AG04449 (cell line): ENCODE data around the gene CABYR.

Experiments used
- CTCF ChIA-PET: fragments of 350-600 bp; formaldehyde crosslinking; extraction: SDS; loops from one replicate; lab custom pipeline; 2021; ENCODE audit warnings: antibody characterized with exemption; lab: Yijun Ruan, JAX
- POLR2A ChIA-PET: fragments of 400-600, 350-600 bp; formaldehyde crosslinking; extraction: SDS; loops from one replicate; lab custom pipeline; 2020; ENCODE audit warnings: antibody characterized with exemption, inconsistent platforms; lab: Yijun Ruan, JAX
- DNase-seq: peaks from one replicate; pipeline ENCODE4 v3.0.0-alpha.2; 2010; ENCODE audit warnings: low read depth, low spot score
- H3K4me3 ChIP-seq: 2 replicates; pipeline ENCODE4 v1.5.1; 2011; ENCODE audit warnings: low read depth, mild to moderate bottlenecking, control low read depth, low read length
- TF ChIP-seq, protein P1 (sequence below): IDR thresholded peaks from one replicate; pipeline ENCODE4 v1.5.1; 2011; ENCODE audit warnings: mild to moderate bottlenecking, moderate library complexity, low read length, control low read depth, inconsistent platforms; ENCODE audit not compliant: insufficient read depth; ENCODE audit errors: missing control alignments

The CABYR gene

GRCh38 chr18:24138789-24139616 lies at the start of gene CABYR:
Gene CABYR, plus strand, starts transcription at chr18:24139062. Its CDS starts 4,053 bp downstream, at chr18:24143115.
- peak; percentile 57 for DNase-seq
- ChIA-PET CTCF (interaction anchor here (0.7 to 1.2 kb wide), 5 partner anchors 11 to 275 kb away, joined by 3 read pairs; no protein-coding TSS in a partner anchor), POLR2A (interaction anchor here (0.6 to 1.9 kb wide), 24 partner anchors 8 to 662 kb away, joined by 3 to 16 read pairs (median 4); partner anchors contain the start of gene TTC39C)
- peak within 1 kb of the TSS; percentile 67 for H3K4me3 ChIP-seq
- TF ChIP-seq, protein P1, sequence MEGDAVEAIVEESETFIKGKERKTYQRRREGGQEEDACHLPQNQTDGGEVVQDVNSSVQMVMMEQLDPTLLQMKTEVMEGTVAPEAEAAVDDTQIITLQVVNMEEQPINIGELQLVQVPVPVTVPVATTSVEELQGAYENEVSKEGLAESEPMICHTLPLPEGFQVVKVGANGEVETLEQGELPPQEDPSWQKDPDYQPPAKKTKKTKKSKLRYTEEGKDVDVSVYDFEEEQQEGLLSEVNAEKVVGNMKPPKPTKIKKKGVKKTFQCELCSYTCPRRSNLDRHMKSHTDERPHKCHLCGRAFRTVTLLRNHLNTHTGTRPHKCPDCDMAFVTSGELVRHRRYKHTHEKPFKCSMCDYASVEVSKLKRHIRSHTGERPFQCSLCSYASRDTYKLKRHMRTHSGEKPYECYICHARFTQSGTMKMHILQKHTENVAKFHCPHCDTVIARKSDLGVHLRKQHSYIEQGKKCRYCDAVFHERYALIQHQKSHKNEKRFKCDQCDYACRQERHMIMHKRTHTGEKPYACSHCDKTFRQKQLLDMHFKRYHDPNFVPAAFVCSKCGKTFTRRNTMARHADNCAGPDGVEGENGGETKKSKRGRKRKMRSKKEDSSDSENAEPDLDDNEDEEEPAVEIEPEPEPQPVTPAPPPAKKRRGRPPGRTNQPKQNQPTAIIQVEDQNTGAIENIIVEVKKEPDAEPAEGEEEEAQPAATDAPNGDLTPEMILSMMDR, result no peak

- POLR2A ChIA-PET, result interaction anchor here (1.4 kb wide), 1 partner anchor 50 kb away, joined by 3 read pairs; the partner anchor contains the start of gene CABYR
- DNase-seq, result no peak
- TF ChIP-seq, protein P1, result no peak
- CTCF ChIA-PET, result interaction anchor here (1.3 to 2.5 kb wide), 2 partner anchors 9 to 12 kb away, joined by 3 to 13 read pairs; no protein-coding TSS in a partner anchor
- no peak overlapping the region for H3K4me3 ChIP-seq
Observed at GRCh38 chr18:24089076-24089475, 49.8 kb upstream of the CABYR start.

DNA sequence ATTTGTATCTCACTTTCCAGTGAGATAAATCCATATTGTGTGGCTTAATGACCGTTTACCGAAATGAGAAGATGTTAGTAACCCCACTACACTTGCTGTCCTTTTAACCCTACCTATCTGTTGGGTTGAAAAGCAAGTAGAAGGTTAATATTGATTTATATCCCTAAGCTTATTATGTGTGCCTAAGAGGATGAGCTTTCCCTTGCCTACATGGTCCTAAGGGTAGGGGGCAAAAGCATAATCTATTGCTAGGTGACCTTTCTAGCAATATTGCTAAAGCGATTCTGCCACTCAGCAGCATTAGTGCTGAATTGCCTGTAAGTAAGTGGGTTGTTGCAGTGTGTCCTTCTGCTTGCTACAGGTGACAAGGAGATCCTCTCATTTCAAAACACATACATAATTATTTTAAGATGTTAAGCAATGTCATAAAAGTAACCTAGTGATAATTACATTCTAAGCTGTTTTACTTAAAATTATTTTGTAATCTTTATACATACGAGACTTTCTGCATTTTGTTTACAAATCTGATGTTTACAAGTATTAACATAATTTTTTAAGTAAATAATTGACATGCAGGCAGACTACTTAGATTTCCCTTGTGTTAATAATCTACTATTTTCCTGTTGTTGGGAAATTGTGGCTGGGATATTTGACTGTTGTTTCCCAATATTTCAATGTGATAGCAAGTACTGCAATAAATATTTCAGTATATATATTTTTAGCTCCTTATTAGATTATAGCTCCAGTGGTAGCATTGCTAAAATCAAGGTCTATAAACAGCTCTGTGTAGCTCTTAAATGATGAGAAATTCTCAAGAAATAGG lies 49.1 kb upstream of the CABYR start:
- DNase-seq, result no peak
- H3K4me3 ChIP-seq, result no peak overlapping the region
- TF ChIP-seq, protein P1, result no peak
- ChIA-PET CTCF (interaction anchor here (0.7 to 2.5 kb wide), 3 partner anchors 10 to 28 kb away, joined by 3 to 13 read pairs (median 4); no protein-coding TSS in a partner anchor), POLR2A (interaction anchor here (0.6 to 1.4 kb wide), 2 partner anchors 48 to 49 kb away, joined by 3 read pairs; partner anchors contain the start of gene CABYR)

- POLR2A ChIA-PET, result no interaction called here
- DNase-seq, result no peak
- TF ChIP-seq, protein P1, result no peak
- CTCF ChIA-PET, result no interaction called here
- no peak overlapping the region for H3K4me3 ChIP-seq
Observed at GRCh38 chr18:24090876-24091275, 48.0 kb upstream of the CABYR start.

- TF ChIP-seq, protein P1, result no peak
- ChIA-PET POLR2A (no interaction called here), CTCF (no interaction called here)
- DNase-seq, result no peak
- no peak overlapping the region for H3K4me3 ChIP-seq
Observed at GRCh38 chr18:24094561-24094960, 44.3 kb upstream of the CABYR start.

DNA sequence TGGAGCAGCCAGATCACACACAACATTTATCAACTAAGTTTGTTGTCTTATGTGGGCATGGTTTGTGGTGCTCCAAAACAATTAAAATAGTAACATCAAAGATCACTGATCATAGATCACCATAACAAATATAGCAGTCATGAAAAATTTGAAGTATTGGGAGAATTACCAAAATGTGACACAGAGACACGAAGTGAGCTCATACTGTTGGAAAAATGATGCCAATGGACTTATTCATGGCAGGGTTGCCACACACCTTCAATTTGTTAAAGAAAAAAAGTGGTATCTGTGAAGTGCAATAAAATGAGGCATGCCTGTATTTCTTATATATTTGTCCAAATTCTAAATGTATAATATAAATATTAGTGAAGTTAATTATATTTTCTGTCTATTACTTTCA lies 42.9 kb upstream of the CABYR start:
- no peak overlapping the region for H3K4me3 ChIP-seq
- TF ChIP-seq, protein P1, result no peak
- CTCF ChIA-PET, result no interaction called here
- no peak for DNase-seq
- POLR2A ChIA-PET, result no interaction called here
